Inflammatory macrophage (primary cell): ENCODE data around the gene TGFB1.
"Not testable (repeated sequence)": the region's sequence is repeated elsewhere in the genome, so short reads cannot be mapped to it uniquely, and the experiment has no call there.

Experiments
- DNase-seq, 2 donors: peaks; one replicate each; pipeline ENCODE4 v3.0.0-alpha.2; 2020 to 2022

The TGFB1 gene

GRCh38 chr19:41299755-41300089 is 54.0 kb downstream of the TGFB1 start:
- peak; percentile 26 to 32 for DNase-seq

- DNase-seq = peak in 1 of 2 donors; percentile 25
Measured at GRCh38 chr19:41299046-41299754, 54.5 kb downstream of the TGFB1 start.

GRCh38 chr19:41298348-41298964 is 55.3 kb downstream of the TGFB1 start:
- peak; percentile 76 to 87 for DNase-seq

- no peak for DNase-seq
Measured at GRCh38 chr19:41297628-41298347, 55.9 kb downstream of the TGFB1 start.

- DNase-seq = no peak
Measured at GRCh38 chr19:41296433-41296871, 57.3 kb downstream of the TGFB1 start.

GRCh38 chr19:41295499-41295898 is 58.2 kb downstream of the TGFB1 start:
- DNase-seq = no peak

- DNase-seq = no peak
Measured at GRCh38 chr19:41294393-41294792, 59.3 kb downstream of the TGFB1 start.

GRCh38 chr19:41289814-41290213 is 63.9 kb downstream of the TGFB1 start:
- not testable (repeated sequence) for DNase-seq

- DNase-seq = no peak
Measured at GRCh38 chr19:41288673-41289530, 64.8 kb downstream of the TGFB1 start.
